NCI-H446 treated with DMSO at 0.1 percent for 48 hours (cell line): ENCODE data around the gene LSM14A.
"Not testable (repeated sequence)": the region's sequence is repeated elsewhere in the genome, so short reads cannot be mapped to it uniquely, and the experiment has no call there.

Experiments
- DNase-seq: peaks from one replicate; lab custom pipeline; 2025; lab: John Stamatoyannopoulos, UW

Gene LSM14A

GRCh38 chr19:34171877-34172660, at the start of gene LSM14A:
LSM14A (plus strand) TSS chr19:34172504; CDS start chr19:34172643, 139 bp downstream.
- DNase-seq: peak; percentile 81

GRCh38 chr19:34124828-34125227, 47.5 kb upstream of the LSM14A start:
- no peak for DNase-seq

DNA sequence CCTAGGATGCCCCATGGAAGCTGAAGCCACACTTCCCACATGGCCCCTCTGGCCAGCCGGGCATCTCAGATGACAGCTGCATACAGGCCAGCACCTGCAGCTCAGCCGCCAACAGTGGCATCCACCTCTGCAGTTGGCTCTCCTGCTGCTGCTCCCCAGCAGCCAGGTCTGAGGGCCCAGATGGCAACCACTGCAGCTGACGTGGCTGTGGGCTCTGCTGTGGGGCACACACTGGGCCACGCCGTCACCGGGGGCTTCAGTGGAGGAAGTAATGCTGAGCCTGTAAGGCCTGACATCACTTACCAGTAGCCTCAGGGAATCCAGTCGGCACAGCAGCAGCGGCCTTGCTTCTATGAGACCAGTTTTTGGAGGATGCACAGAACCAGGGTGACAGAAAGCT, 45.3 kb upstream of the LSM14A start:
- DNase-seq: no peak

DNA sequence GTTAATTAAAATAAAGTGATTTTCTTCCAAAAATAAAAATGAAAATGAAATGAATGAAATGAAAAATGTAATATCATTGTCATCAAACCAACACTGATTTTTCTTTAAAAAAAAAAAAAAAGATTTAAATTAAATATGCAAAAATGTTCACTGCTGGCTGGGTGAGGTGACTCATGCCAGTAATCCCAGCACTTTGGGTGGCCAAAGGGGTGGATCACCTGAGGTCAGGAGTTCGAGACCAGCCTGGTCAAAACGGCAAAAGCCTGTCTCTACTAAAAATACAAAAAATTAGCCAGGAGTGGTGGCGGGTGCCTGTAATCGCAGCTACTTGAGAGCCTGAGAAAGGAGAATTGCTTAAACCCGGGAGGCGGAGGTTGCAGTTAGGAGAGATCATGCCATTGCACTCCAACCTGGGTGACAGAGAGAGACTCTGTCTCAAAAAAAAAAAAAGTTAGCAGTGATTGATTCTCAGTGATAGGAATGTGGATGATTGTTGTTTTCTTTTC, 44.6 kb upstream of the LSM14A start:
- no peak for DNase-seq

- no peak for DNase-seq
These were observed 43.6 kb upstream of the LSM14A start for GRCh38 chr19:34128558-34129250.

DNA sequence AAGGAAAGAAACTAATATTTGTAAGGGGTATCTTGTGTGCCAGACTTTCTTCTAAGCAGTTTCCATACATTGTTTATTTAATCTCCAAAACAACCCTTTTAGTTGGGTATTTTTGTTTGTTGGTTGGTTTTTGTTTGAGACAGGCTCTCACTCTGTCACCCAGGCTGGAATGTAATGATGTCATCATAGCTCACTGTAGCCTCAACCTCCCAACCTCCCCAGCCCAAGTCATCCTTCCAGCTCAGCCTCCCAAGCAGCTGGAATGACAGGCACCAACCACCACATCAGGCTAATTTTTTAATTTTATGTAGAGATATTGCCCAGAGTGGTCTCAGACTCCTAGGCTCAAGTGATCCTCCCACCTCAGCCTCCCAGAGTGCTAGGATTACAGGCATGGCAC, 41.2 kb upstream of the LSM14A start:
- DNase-seq: no peak

DNA sequence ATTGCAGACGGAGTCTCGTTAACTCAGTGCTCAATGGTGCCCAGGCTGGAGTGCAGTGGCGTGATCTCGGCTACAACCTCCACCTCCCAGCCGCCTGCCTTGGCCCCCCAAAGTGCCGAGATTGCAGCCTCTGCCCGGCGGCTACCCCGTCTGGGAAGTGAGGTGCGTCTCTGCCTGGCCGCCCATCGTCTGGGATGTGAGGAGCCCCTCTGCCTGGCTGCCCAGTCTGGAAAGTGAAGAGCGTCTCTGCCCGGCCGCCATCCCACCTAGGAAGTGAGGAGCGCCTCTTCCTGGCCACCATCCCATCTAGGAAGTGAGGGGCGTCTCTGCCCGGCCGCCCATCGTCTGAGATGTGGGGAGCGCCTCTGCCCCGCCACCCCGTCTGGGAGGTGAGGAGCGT, 40.2 kb upstream of the LSM14A start:
- DNase-seq: not testable (repeated sequence)

- DNase-seq: not testable (repeated sequence)
These were observed 39.6 kb upstream of the LSM14A start for GRCh38 chr19:34132706-34133105.

- peak; percentile 47 for DNase-seq
These were observed 37.9 kb upstream of the LSM14A start for GRCh38 chr19:34134190-34135053.

DNA sequence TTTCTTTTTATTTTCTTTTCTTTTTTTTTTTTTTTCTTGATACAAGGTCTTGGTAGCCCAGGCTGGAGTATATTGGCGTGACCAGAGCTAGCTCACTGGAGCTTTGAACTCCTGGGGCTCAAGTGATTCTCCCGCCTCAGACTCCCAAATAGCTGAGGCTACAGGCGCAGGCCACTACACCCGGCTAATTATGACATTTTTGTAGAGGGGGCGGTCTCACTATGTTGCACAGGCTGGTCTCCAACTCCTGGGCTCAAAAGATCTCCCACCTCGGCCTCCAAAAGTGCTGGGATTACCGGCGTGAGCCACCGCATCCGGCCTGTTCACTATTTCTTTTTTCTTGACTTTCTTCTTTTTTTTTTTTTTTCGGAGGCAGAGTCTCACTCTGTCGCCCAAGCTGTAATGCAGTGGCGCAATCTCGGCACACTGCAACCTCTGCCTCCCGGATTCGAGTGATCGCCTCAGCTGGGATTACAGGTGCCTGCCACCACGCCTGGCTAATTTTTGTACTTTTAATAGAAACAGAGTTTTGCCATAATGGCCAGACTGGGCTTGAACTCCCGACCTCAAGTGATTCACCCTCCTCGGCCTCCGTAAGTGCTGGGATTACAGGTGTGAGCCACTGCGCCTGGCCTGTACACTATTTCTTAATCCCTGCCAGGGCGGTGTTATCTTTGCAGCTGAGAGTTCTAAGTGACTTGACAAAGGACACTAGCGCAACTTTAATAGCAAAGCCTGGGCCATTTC, 37.1 kb upstream of the LSM14A start:
- DNase-seq: no peak

- DNase-seq: no peak
These were observed 36.3 kb upstream of the LSM14A start for GRCh38 chr19:34135821-34136611.

GRCh38 chr19:34141025-34141424, 31.3 kb upstream of the LSM14A start:
- DNase-seq: no peak

DNA sequence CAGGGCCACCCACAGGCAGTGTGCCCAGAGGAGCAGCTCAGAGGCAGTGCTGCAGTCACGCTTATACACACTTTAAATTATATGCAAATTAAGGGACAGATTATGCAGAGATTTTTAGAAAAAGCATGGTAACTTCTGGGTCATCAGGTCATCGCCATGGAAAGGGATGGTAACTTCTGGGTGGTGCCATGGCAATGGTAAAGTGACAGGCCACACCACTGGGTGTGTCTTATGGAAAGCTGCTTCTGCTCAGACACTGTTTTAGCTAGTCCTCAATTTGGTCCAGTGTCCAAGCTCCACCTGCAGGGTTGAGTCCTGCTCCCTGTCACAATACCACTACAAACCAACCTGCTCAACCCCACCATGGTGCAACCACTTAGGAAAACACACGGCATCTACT, 29.9 kb upstream of the LSM14A start:
- no peak for DNase-seq

GRCh38 chr19:34145741-34146202, 26.5 kb upstream of the LSM14A start:
- DNase-seq: peak; percentile 34

- DNase-seq: no peak
These were observed 23.6 kb upstream of the LSM14A start for GRCh38 chr19:34148658-34149185.

DNA sequence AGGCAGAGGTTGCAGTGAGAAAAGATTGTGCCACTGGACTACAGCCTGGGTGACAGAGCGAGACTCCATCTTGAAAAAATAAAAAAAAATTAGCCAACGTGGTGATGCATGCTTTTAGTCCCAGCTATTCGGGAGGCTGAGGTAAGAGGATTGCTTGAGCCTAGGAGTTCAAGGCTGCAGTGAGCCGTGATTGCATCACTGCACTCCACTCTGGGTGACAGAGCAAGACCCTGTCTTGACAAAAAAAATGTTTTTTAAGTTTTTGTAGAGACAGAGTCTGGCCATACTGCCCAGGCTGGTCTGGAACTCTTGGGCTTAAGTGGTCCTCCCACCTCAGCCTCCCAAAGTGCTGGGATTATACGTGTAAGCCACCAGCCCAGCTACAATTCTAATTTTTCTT, 22.4 kb upstream of the LSM14A start:
- no peak for DNase-seq

DNA sequence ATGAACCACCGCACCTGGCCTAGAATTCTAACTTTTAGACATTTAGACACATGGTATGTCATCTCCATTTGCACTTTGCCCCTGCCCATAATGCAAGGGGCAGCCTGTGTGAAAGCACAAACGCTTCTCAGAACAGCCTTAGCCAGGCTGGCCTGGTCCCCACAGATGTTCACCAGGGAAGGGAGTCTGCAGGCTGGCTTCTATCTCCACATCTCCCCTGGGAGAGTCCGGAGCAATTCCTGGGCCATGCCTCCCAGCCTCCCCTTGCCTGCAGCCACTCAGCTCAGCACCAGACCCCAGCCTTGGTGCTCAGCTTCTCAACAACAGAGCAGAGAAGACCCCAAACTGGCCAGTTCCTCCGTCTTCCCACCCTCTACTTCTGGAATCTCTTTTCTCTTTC, 21.7 kb upstream of the LSM14A start:
- DNase-seq: no peak

GRCh38 chr19:34151439-34151838, 20.9 kb upstream of the LSM14A start:
- DNase-seq: no peak

GRCh38 chr19:34154401-34154800, 17.9 kb upstream of the LSM14A start:
- no peak for DNase-seq

GRCh38 chr19:34155686-34156085, 16.6 kb upstream of the LSM14A start:
- DNase-seq: no peak
